BLaER1 treated with 17β-estradiol and CSF1 and Interleukin-3, amounts not matched to agents 10 nM and 100 nM (cell line): ENCODE measurements around the gene DEGS1.

Experiments used
- H3K27ac ChIP-seq, 11 experiments: shearing (Covaris generic); formaldehyde crosslinking; 2 replicates each; pipeline ENCODE4 v1.8.1; 2022
- H3K27me3 ChIP-seq, 11 experiments: shearing (Covaris generic); formaldehyde crosslinking; 2 replicates each; pipeline ENCODE4 v1.8.1; 2022
- H3K36me3 ChIP-seq, 11 experiments: shearing (Covaris generic); formaldehyde crosslinking; 2 replicates each; pipeline ENCODE4 v1.8.1; 2022
- H3K4me1 ChIP-seq, 10 experiments: shearing (Covaris generic); formaldehyde crosslinking; 2 replicates each; pipeline ENCODE4 v1.8.1; 2022
- H3K4me2 ChIP-seq, 11 experiments: shearing (Covaris generic); formaldehyde crosslinking; 2 replicates each; pipeline ENCODE4 v1.8.1; 2022
- H3K4me3 ChIP-seq, 10 experiments: shearing (Covaris generic); formaldehyde crosslinking; 2 replicates each; pipeline ENCODE4 v1.8.1; 2022
- H3K9ac ChIP-seq, 11 experiments: shearing (Covaris generic); formaldehyde crosslinking; 2 replicates each; pipeline ENCODE4 v1.8.1; 2022
- H3K9me3 ChIP-seq, 11 experiments: shearing (Covaris generic); formaldehyde crosslinking; replicated peaks in 1 of 11; 2 replicates each; pipeline ENCODE4 v1.8.1; 2022
- H4K20me1 ChIP-seq, 11 experiments: shearing (Covaris generic); formaldehyde crosslinking; 2 replicates each; pipeline ENCODE4 v1.8.1; 2022
- Cebpa-rat ChIP-seq, 11 experiments: shearing (Covaris generic); IDR thresholded peaks; 2 replicates each; pipeline ENCODE4 v1.8.1; 2022

The DEGS1 gene

DNA sequence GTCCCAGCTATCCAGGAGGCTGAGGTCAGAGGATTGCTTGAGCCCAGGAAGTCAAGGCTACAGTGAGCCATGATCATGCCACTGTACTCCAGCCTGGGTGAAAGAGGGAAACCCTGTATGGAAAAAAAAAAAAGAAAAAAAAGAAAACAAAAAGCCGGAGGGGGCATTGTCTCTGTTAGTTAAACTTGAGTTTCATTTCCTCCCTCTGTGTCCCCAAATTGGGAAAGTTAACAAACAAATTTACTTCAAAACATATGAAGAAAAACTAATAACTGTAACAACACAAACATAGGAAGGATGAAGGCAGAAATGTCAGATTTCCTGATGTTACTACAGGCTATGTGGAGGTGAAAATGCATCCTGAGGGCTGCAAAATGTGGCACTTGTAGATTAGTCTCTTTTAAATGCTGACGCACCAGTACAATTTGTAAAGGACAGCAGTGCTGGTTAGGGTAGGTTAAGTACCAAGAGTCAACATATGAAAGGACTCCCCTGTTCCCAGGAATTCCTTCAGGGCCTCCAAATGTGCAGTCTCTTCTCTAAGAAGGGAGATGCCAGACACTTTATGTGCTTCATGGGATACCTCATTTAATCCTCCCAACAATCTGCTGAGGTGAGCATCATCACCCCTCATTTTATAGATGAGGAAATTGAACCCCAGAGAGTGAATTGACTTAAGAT lies 52.9 kb downstream of the DEGS1 start:
- no peaks in the 10 kb centered on the region for H3K27me3 ChIP-seq
- H3K4me1 ChIP-seq = peaks cover 0 to 15% (median 0%) of the 10 kb centered on the region in 10 experiments; a peak in 2 of 20 replicates
- H3K4me2 ChIP-seq = no peak overlapping the region
- H4K20me1 ChIP-seq = no peaks in the 10 kb centered on the region
- H3K9me3 ChIP-seq = no peaks in the 10 kb centered on the region
- no peak overlapping the region for H3K4me3 ChIP-seq
- no peak for TF ChIP-seq Cebpa-rat (IDR thresholded peaks at IDR 0.05)
- H3K36me3 ChIP-seq = peaks cover 59 to 100% (median 88%) of the 10 kb centered on the region in 11 experiments
- H3K9ac ChIP-seq = no peak overlapping the region
- H3K27ac ChIP-seq = no peak overlapping the region; a peak in 1 of 22 replicates

DNA sequence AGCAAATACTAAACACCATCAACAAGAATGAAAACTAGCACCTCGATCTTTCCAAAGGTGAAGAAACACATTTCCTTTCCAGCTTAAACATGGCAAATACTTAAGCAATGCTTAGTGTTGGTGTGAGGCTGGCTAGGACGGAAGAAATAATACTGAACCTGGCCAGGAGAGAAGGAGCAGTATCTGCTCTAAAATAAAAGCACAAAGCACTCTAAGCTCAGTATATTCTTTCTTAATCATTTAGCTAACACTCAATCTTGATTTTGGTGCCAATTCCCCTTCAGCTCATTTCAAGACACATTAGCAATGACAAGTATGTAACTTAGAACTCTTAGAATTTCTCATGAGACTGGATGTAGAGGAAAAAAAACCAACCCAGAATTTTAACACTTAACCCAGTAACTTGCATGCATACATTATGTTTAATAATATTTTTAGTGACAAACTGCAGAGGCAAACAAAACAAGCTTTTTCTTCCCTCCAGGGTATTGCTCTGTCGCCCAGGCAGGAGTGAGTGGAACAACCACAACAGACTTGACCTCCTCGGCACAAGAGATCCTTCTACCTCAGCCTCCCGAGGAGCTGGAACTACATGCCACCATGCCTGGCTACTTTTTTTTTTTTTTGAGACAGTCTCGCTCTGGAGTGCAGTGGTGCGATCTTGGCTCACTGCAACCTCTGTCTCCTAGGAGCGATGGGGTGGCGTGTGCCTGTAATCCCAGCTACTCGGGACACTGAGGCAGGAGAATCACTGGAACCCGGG lies 54.3 kb downstream of the DEGS1 start:
- no peak for TF ChIP-seq Cebpa-rat (IDR thresholded peaks at IDR 0.05)
- Histone ChIP-seq H3K27ac (no peak overlapping the region), H4K20me1 (no peaks in the 10 kb centered on the region), H3K4me2 (no peak overlapping the region), H3K9me3 (no peaks in the 10 kb centered on the region), H3K4me3 (no peak overlapping the region), H3K36me3 (peaks cover 49 to 97% (median 83%) of the 10 kb centered on the region in 11 experiments), H3K4me1 (peaks cover 0 to 15% (median 0%) of the 10 kb centered on the region in 10 experiments; a peak in 2 of 20 replicates), H3K9ac (no peak overlapping the region), H3K27me3 (no peaks in the 10 kb centered on the region)

DNA sequence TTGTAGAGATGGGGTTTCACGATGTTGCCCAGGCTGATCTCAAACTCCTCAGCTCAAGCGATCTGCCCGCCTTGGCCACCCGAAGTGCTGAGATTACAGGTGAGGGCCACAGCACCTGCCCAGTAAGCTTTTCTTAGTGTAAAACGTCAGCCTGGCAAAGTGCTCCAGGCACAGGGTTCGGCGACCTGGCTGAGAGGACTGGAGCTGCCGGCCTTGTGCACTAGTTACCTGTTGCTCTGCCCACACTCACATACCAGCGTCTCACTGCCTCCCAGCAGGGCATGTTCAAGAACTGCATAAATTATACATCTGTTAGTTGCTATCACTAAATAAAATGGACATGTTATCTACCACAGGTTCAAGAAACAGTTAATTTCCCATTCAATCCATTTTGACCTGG lies 55.2 kb downstream of the DEGS1 start:
- Histone ChIP-seq H3K27me3 (no peaks in the 10 kb centered on the region), H3K4me3 (no peak overlapping the region), H3K9me3 (no peaks in the 10 kb centered on the region), H3K36me3 (peaks cover 40 to 97% (median 83%) of the 10 kb centered on the region in 11 experiments), H3K4me1 (peaks cover 0 to 15% (median 0%) of the 10 kb centered on the region in 10 experiments; a peak in 2 of 20 replicates), H3K27ac (no peak overlapping the region), H3K4me2 (no peak overlapping the region), H4K20me1 (no peaks in the 10 kb centered on the region), H3K9ac (no peak overlapping the region)
- TF ChIP-seq Cebpa-rat (IDR thresholded peaks at IDR 0.05) = no peak

DNA sequence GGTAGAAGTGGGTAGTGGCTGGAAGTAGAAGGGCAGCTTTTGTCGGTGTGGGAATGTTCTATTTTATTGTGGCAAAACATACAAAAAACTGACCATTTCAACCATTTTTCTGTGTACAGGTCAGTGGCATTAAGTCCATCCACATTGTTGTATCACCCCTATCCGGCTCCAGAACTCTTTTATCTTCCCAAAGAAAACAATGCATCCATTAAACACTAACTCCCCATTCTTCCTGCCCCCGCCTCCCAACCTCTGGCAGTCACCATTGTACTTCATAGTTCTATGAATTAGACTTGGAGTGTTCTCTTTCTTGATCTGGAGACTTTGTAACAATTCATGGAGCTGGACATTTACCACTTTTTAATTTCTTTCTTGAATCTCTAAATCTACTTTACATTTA lies 55.7 kb downstream of the DEGS1 start:
- Histone ChIP-seq H3K4me2 (no peak overlapping the region), H3K36me3 (peaks cover 36 to 97% (median 82%) of the 10 kb centered on the region in 11 experiments), H3K9me3 (no peaks in the 10 kb centered on the region), H4K20me1 (no peaks in the 10 kb centered on the region), H3K27ac (no peak overlapping the region), H3K27me3 (no peaks in the 10 kb centered on the region), H3K4me1 (peaks cover 0 to 11% (median 0%) of the 10 kb centered on the region in 10 experiments; a peak in 7 of 20 replicates), H3K4me3 (no peak overlapping the region), H3K9ac (no peak overlapping the region)
- TF ChIP-seq Cebpa-rat (IDR thresholded peaks at IDR 0.05) = no peak
